Esophagus (tissue), 2 donors: ENCODE data around the gene HMGA1. TPM values are rescaled to one million over a fixed set of nuclear protein-coding genes. Genes with fewer than 3 reads are reported as not detected.

Experiments used
- H3K27ac ChIP-seq, 2 donors: one replicate each; pipeline ENCODE4 v1.5.1; 2013; ENCODE audit warnings: low read depth in 2 of 2, mild to moderate bottlenecking in 2 of 2, inconsistent platforms in 1 of 2, low read length in 1 of 2, moderate library complexity in 1 of 2
- H3K27me3 ChIP-seq, 2 donors: one replicate each; pipeline ENCODE4 v1.6.1; 2013; ENCODE audit warnings: low read length in 2 of 2, control low read depth in 1 of 2, mild to moderate bottlenecking in 1 of 2; ENCODE audit not compliant: insufficient read depth in 2 of 2, control insufficient read depth in 1 of 2
- H3K36me3 ChIP-seq, 2 donors: one replicate each; pipeline ENCODE4 v1.6.1; 2013; ENCODE audit warnings: low read length in 1 of 2; ENCODE audit not compliant: control insufficient read depth in 2 of 2, insufficient read depth in 2 of 2
- H3K4me1 ChIP-seq, 2 donors: one replicate each; pipeline ENCODE4 v1.6.1; 2013; ENCODE audit warnings: low read length in 1 of 2; ENCODE audit not compliant: control insufficient read depth in 2 of 2, insufficient read depth in 2 of 2
- H3K4me3 ChIP-seq, 2 donors: one replicate each; pipeline ENCODE4 v1.5.1; 2013; ENCODE audit warnings: low read length in 2 of 2, mild to moderate bottlenecking in 2 of 2, low read depth in 1 of 2, moderate library complexity in 1 of 2
- H3K9me3 ChIP-seq, 2 donors: one replicate each; pipeline ENCODE4 v1.6.1; 2013; ENCODE audit warnings: mild to moderate bottlenecking in 2 of 2, low read depth in 1 of 2, low read length in 1 of 2, moderate library complexity in 1 of 2; ENCODE audit not compliant: control insufficient read depth in 2 of 2, insufficient read depth in 1 of 2
- WGBS, 2 donors: extraction: QIAGEN DNeasy Blood & Tissue Kit; methylation state at CpG; one replicate each; pipeline ENCODE4 v1.1.7; 2013; 5-methylcytosine and 5-hydroxymethylcytosine counted together
- polyA plus RNA-seq, 2 donors: library from polyadenylated mRNA; stranded (reverse); fragments of 200-250 nt; gene quantifications; one replicate each; pipeline ENCODE4 v1.2.3, GENCODE V29; 2013
- donor health status: healthy with polysubstance abuse.
- donor health status: Bipolar disorder and iron deficiency.

HMGA1 gene
- polyA plus RNA-seq, 2 donors = 202 to 211 TPM

- H3K4me3 ChIP-seq = no peak overlapping the region
- peaks cover 5 to 9% of the 10 kb centered on the region in 2 donors for H3K36me3 ChIP-seq
- H3K27ac ChIP-seq = peak overlapping the region in 1 of 2 donors; percentile 60
- 76 to 78% methylated on average over 4 of the region's 4 CpGs for WGBS, 2 donors
- no peaks in the 10 kb centered on the region for H3K27me3 ChIP-seq
- H3K4me1 ChIP-seq = no peaks in the 10 kb centered on the region
- no peaks in the 10 kb centered on the region for H3K9me3 ChIP-seq
Measured at GRCh38 chr6:34284563-34285447, 48.1 kb downstream of the HMGA1 start.

GRCh38 chr6:34285448-34286164 lies 48.9 kb downstream of the HMGA1 start:
- Histone ChIP-seq H3K27ac (no peak overlapping the region), H3K27me3 (no peaks in the 10 kb centered on the region), H3K9me3 (no peaks in the 10 kb centered on the region), H3K36me3 (peaks cover 3 to 9% of the 10 kb centered on the region in 2 donors), H3K4me3 (no peak overlapping the region), H3K4me1 (no peaks in the 10 kb centered on the region)
- 76 to 78% methylated on average over 4 of the region's 4 CpGs for WGBS, 2 donors

- Histone ChIP-seq H3K4me1 (no peaks in the 10 kb centered on the region), H3K4me3 (no peak overlapping the region), H3K27ac (no peak overlapping the region), H3K9me3 (no peaks in the 10 kb centered on the region), H3K36me3 (peaks cover 7 to 9% of the 10 kb centered on the region in 2 donors), H3K27me3 (no peaks in the 10 kb centered on the region)
- 57 to 62% methylated on average over 5 of the region's 5 CpGs for WGBS, 2 donors
Measured at GRCh38 chr6:34288581-34288980, 51.9 kb downstream of the HMGA1 start.

- H3K27ac ChIP-seq = no peak overlapping the region
- H3K27me3 ChIP-seq = no peaks in the 10 kb centered on the region
- no peak overlapping the region for H3K4me3 ChIP-seq
- H3K36me3 ChIP-seq = peaks cover 3 to 10% of the 10 kb centered on the region in 2 donors
- no peaks in the 10 kb centered on the region for H3K9me3 ChIP-seq
- WGBS, 2 donors = 94 to 96% methylated on average over 11 of the region's 11 CpGs
- no peaks in the 10 kb centered on the region for H3K4me1 ChIP-seq
Measured at GRCh38 chr6:34289137-34289536, 52.5 kb downstream of the HMGA1 start.

GRCh38 chr6:34292954-34293353 lies 56.3 kb downstream of the HMGA1 start:
- H3K27ac ChIP-seq = no peak overlapping the region
- no peaks in the 10 kb centered on the region for H3K27me3 ChIP-seq
- no peaks in the 10 kb centered on the region for H3K9me3 ChIP-seq
- H3K4me1 ChIP-seq = no peaks in the 10 kb centered on the region
- no peak overlapping the region for H3K4me3 ChIP-seq
- H3K36me3 ChIP-seq = peaks cover 3 to 5% of the 10 kb centered on the region in 2 donors
- WGBS, 2 donors = 97 to 99% methylated on average over 3 of the region's 3 CpGs

GRCh38 chr6:34295721-34296120 lies 59.0 kb downstream of the HMGA1 start:
- Histone ChIP-seq H3K9me3 (no peaks in the 10 kb centered on the region), H3K36me3 (peaks cover 3 to 5% of the 10 kb centered on the region in 2 donors), H3K27me3 (no peaks in the 10 kb centered on the region), H3K27ac (no peak overlapping the region), H3K4me1 (peaks cover 0 to 3% of the 10 kb centered on the region in 2 donors), H3K4me3 (no peak overlapping the region)
- 76 to 77% methylated on average over 3 of the region's 3 CpGs for WGBS, 2 donors

Other genes with a start within 250 kb of the HMGA1 start
- gene GRM4, start 90.8 kb upstream of the HMGA1 start, polyA plus RNA-seq = under 1 TPM in 1 of 2 donors, not detected in 1; 0.01 TPM
- gene SMIM29, start 12.1 kb downstream of the HMGA1 start, polyA plus RNA-seq = 10 to 100 TPM; 31.7 to 36.6 TPM
- 1 to 10 TPM; 7.9 to 8.5 TPM for gene NUDT3, start 155.8 kb downstream of the HMGA1 start, polyA plus RNA-seq
- gene RPS10, start 189.2 kb downstream of the HMGA1 start, polyA plus RNA-seq = 1,000 to 10,000 TPM; 1,884 to 2,829 TPM
- under 1 TPM; 0.01 to 0.04 TPM for gene PACSIN1, start 229.2 kb downstream of the HMGA1 start, polyA plus RNA-seq